NCI-H187 (cell line): ENCODE measurements around the gene C1QA.
A peak's percentile ranks its signal among the peaks of the same experiment; 100 is the strongest.
"Not testable (repeated sequence)": the region's sequence is repeated elsewhere in the genome, so short reads cannot be mapped to it uniquely, and the experiment has no call there.

Source experiments
- DNase-seq, 2 experiments: peaks; one replicate each; lab custom pipeline; 2025; lab: John Stamatoyannopoulos, UW

The C1QA gene

GRCh38 chr1:22641247-22641646 is 4.8 kb downstream of the C1QA start:
- DNase-seq: no peak

DNA sequence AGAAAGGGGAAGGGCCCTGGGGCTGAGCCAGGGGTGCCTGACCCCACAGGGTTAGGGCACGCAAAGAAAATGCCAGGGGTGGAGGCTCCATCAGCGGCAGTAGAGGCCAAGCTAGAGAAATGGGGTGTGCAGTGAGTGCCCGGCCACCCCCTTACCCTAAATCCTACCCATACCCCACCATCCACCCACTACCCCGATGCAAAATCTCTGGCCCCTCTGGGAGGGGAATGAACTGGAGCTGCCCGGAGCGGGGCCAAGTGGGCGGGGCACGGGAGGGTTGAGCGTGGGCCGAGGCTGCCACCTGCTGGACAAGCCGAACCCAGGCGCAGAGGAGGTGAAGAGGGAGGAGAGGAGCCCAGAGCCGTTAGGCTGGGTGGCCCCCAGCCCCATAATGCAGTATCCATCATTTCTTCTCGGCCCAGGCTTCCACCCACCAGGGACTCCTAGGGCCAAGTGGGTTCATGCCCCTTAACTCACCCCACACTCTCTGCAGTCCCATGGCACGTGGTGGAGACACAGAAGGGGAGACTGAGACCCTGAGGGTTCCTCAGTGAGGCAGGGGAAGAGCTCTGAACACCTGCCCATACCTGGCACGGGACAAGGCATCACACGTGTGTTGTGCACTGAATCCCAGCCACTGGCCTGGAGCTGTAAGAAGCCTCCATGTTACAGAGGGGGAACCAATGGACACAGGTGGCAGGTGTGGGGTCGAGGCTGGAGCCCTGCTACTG is 5.6 kb downstream of the C1QA start:
- peak; percentile 32 to 33 for DNase-seq

DNA sequence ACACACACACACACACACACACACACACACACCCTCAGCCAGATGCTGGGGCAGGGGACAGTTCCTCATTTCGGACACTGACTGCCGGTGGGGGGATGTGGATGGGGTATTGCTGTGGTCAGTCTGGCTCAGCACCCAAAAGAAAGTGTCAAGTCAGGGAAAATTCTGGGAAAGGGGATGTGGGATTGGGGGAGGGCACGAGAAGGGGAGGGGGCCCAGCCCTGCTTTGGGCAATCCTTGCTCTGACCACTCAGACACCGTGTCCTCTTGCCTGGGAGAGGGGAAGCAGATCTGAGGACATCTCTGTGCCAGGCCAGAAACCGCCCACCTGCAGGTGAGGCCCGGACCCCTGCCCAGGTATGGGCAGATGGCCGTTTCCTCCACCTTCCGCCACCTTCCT is 7.0 kb downstream of the C1QA start, which contains the start of gene C1QC:
Gene C1QC (plus strand): TSS at position 253 of the 400 bp plus-strand sequence. CDS start 391 bp downstream, outside the sequence.
- DNase-seq: no peak

DNA sequence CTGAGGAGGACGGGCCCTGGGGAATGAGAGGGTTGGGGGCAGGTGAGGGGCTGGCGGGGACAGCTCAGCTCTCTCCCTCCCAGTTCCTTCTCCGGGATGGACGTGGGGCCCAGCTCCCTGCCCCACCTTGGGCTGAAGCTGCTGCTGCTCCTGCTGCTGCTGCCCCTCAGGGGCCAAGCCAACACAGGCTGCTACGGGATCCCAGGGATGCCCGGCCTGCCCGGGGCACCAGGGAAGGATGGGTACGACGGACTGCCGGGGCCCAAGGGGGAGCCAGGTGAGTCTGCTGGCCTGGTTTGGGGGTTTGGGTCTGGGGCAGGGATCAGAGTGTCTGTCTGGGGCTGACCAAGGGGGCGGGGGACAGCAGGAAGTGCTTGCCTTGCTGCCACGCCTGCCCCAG is 7.5 kb downstream of the C1QA start:
- no peak for DNase-seq

DNA sequence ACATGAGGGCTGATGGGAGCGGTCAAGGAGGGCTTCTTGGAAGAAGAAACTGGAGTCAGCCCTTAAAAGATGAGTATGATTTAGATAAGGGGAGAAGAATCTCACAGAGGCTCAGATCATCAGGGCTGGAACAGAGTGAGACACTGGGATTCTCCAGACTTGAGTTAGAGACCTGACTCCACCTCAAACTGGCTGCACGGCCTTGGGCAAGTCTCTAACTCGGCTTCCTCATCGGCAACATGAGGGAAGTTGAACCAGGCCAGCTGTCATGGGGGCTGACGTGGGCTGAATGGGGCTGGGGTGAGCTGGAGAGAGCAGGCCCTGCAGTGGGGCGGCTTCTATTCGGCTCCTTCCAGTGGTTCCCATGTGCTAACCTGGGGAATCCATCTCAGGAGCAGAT is 9.5 kb downstream of the C1QA start:
- no peak for DNase-seq

- no peak for DNase-seq
Observed at GRCh38 chr1:22646384-22646783, 10.0 kb downstream of the C1QA start.

- no peak for DNase-seq
Observed at GRCh38 chr1:22650089-22650693, 13.8 kb downstream of the C1QA start.

- no peak for DNase-seq
Observed at GRCh38 chr1:22651941-22652856, 15.8 kb downstream of the C1QA start.

- no peak for DNase-seq
Observed at GRCh38 chr1:22652881-22653316, 16.5 kb downstream of the C1QA start, which contains the start of gene C1QB. C1QB (plus strand) TSS chr1:22653236; CDS start chr1:22659463, 6,227 bp downstream.

- DNase-seq: no peak
Observed at GRCh38 chr1:22654692-22655091, 18.3 kb downstream of the C1QA start.

GRCh38 chr1:22658385-22659163 is 22.1 kb downstream of the C1QA start:
- DNase-seq: no peak

DNA sequence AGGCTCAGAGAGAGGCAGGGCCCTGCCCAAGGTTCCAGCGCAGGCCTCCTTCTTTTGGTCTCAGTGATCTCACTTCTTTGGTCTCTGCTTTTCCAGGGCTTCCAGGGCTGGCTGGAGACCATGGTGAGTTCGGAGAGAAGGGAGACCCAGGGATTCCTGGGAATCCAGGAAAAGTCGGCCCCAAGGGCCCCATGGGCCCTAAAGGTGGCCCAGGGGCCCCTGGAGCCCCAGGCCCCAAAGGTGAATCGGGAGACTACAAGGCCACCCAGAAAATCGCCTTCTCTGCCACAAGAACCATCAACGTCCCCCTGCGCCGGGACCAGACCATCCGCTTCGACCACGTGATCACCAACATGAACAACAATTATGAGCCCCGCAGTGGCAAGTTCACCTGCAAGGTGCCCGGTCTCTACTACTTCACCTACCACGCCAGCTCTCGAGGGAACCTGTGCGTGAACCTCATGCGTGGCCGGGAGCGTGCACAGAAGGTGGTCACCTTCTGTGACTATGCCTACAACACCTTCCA is 24.4 kb downstream of the C1QA start:
- no peak for DNase-seq

GRCh38 chr1:22661880-22662279 is 25.5 kb downstream of the C1QA start:
- DNase-seq: no peak

- DNase-seq: no peak
Observed at GRCh38 chr1:22662318-22662717, 25.9 kb downstream of the C1QA start.

GRCh38 chr1:22662986-22663408 is 26.6 kb downstream of the C1QA start:
- DNase-seq: no peak

- DNase-seq: no peak
Observed at GRCh38 chr1:22665752-22666151, 29.3 kb downstream of the C1QA start.

GRCh38 chr1:22666412-22666811 is 30.0 kb downstream of the C1QA start:
- DNase-seq: no peak

DNA sequence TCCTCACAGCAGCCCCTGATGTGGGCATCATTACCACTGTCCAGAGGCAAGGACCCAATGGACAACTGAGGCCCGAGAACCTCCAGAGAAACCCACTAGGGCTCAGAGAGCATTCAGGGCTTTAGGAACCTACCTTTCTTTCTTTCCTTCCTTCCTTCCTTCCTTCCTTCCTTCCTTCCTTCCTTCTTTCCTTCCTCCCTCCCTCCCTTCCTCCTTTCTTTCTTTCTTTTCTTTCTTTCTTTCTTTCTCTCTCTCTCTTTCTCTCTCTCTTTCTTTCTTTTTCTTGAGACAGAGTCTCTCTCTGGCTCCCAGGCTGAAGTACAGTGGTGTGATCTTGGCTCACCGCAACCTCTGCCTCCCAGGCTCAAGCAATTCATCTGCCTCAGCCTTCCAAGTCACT is 32.4 kb downstream of the C1QA start:
- not testable (repeated sequence) for DNase-seq

DNA sequence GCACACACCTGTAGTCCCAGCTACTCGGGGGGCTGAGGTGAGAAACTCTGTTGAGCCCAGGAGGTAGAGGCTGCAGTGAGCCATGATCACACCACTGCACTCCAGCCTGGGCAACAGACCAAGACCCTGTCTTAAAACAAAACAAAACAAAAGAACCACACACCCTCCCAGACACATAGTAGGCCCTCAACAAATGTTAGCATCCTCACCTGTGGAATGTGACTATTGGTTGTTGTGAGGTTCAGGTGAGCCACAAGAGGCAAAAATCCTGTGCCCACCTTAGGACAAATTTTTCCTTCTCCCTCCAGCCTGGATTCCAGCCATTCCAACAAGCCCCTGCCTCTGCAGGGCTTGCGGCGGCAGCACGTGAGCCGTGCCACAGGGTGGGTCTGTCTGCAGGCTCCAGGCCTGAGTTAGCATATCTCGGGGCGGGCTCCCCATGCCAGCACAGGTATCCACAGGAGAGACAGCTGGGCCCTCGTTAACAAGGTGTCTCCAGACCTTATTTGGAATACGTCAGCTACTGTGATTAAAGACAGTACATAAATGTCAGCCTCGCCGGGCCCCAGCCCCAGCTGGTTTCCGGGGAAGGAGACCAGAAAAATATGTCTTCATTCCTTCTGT is 34.0 kb downstream of the C1QA start:
- no peak for DNase-seq

DNA sequence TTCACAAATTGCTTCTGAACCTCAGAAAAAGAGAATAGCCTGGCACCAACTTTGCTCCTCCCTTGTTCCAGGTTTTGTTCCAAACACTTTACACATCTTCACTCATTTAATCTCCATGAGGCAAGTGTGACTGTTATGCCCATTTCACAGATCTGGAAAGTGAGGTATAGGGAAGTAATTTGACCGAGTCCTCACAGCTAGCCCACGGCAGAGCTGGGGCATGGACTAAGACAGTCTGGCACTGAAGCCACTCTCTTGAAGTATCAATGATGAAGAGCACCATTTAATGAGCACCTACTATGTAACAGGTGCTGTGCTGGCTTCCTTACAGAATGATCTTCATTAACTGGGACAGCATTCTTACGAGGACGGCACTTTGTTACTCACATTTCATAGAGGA is 35.6 kb downstream of the C1QA start:
- no peak for DNase-seq
